ENCODE data around the gene NCKAP5. TPM values are rescaled to one million over a fixed set of nuclear protein-coding genes. Genes with fewer than 3 reads are reported as not detected.

NCKAP5 gene
- total and polyA plus RNA-seq, 2 of the 8 experiments (the other 6 are each of a cell fraction or from before 2014, with no cell fraction given): 0.27 to 0.86 TPM

GRCh38 chr2:133489146-133489545 lies 79.1 kb downstream of the NCKAP5 start:
- H2BK120ac ChIP-seq (replicated peaks; ENCODE audit: low read depth, low read length): no peak overlapping the region
- POLR2A ChIA-PET (ENCODE audit: partially characterized antibody): no interaction called here

More at GRCh38 chr2:133489146-133489545, 79.1 kb downstream of the NCKAP5 start:
- no peaks in the 10 kb centered on the region for H3K36me3 ChIP-seq (ENCODE audit: control insufficient read depth in 2 of 4, insufficient read depth in 4 of 4, low read length in 3 of 4)
- H3K9ac ChIP-seq (replicated peaks in 1 of 4; ENCODE audit: extremely low read depth in 1 of 4, low read depth in 3 of 4, low read length in 3 of 4): no peak overlapping the region
- no peak overlapping the region for H2AFZ ChIP-seq (ENCODE audit: low read length)
- H2BK5ac ChIP-seq (ENCODE audit: low read depth, low read length): no peak overlapping the region
- no peak for FAIRE-seq
- H4K20me1 ChIP-seq (replicated peaks in 1 of 2; ENCODE audit: control insufficient read depth in 1 of 2, insufficient read depth in 2 of 2, low read length in 2 of 2): no peaks in the 10 kb centered on the region
- H3K23me2 ChIP-seq (ENCODE audit: low read depth, low read length): no peaks in the 10 kb centered on the region
- H3K4me1 ChIP-seq (replicated peaks in 1 of 4; ENCODE audit: control insufficient read depth in 3 of 4, insufficient read depth in 4 of 4, low read length in 3 of 4): no peaks in the 10 kb centered on the region
- H3K4me3 ChIP-seq (ENCODE audit: extremely low read depth in 1 of 4, insufficient read depth in 2 of 4, low read depth in 3 of 4, low read length in 4 of 4): no peak overlapping the region
- H3K4me2 ChIP-seq (ENCODE audit: insufficient read depth in 1 of 2, low read depth in 2 of 2, low read length in 2 of 2): no peak overlapping the region
- H2BK15ac ChIP-seq (ENCODE audit: low read length): no peak overlapping the region
- H3K18ac ChIP-seq (ENCODE audit: extremely low read depth, low read length): no peak overlapping the region
- no peaks in the 10 kb centered on the region for H3K27me3 ChIP-seq (replicated peaks in 1 of 4; ENCODE audit: control insufficient read depth in 3 of 4, extremely low read depth in 1 of 4, insufficient read depth in 3 of 4, low read length in 3 of 4)
- CTCF ChIA-PET (ENCODE audit: partially characterized antibody): no interaction called here
- H4K91ac ChIP-seq (replicated peaks; ENCODE audit: insufficient read length, low read length): no peak overlapping the region
- DNase-seq (ENCODE audit: low read depth in 1 of 2, low spot score in 2 of 2): no peak
- no peak overlapping the region for H4K8ac ChIP-seq (ENCODE audit: extremely low read depth, insufficient read depth, low read length)
- TF ChIP-seq BACH1 (IDR thresholded peaks at IDR 0.05; ENCODE audit: low read length) (no peak), KDM5A (IDR thresholded peaks at IDR 0.05; ENCODE audit: low read length) (no peak)
- no peak overlapping the region for H2BK12ac ChIP-seq (ENCODE audit: low read depth, low read length)
- no peaks in the 10 kb centered on the region for H3K79me1 ChIP-seq (ENCODE audit: low read depth, low read length)
- no peak overlapping the region for H2AK5ac ChIP-seq (ENCODE audit: low read depth, low read length)
- no peak overlapping the region for H3K4ac ChIP-seq (replicated peaks; ENCODE audit: insufficient read length, low read depth, low read length)
- no peak overlapping the region for H2BK20ac ChIP-seq (ENCODE audit: low read length)
- no peak overlapping the region for H3K56ac ChIP-seq (replicated peaks; ENCODE audit: insufficient read length, low read depth, low read length)
- H3K9me3 ChIP-seq (ENCODE audit: insufficient read depth in 2 of 2, low read depth in 1 of 2, low read length in 1 of 2): no peaks in the 10 kb centered on the region
- H4K5ac ChIP-seq (ENCODE audit: insufficient read length, low read depth, low read length): no peak overlapping the region
- H3K23ac ChIP-seq (ENCODE audit: insufficient read length): no peak overlapping the region
- WGBS, 2 experiments (ENCODE audit: extremely low coverage in 1 of 2, insufficient coverage in 1 of 2, insufficient read length in 1 of 2, insufficient replicate concordance in 2 of 2, low coverage in 1 of 2, low lambda C conversion rate in 2 of 2, missing lambda C conversion rate in 1 of 2): 100% methylated on average over 1 of the region's 1 CpG; no CpG with 5 or more reads in 1 of the 2 experiments
- H3K79me2 ChIP-seq (ENCODE audit: control insufficient read depth in 1 of 2, insufficient read depth in 2 of 2, low read length in 2 of 2): no peaks in the 10 kb centered on the region
- H3K27ac ChIP-seq (ENCODE audit: low read depth, low read length): no peak overlapping the region
- no peak overlapping the region for H3K14ac ChIP-seq (ENCODE audit: insufficient read length)
